ENCODE measurements around the gene CDV3. TPM values are rescaled to one million over a fixed set of nuclear protein-coding genes. Genes with fewer than 3 reads are reported as not detected.

Gene CDV3
- total RNA-seq, 4 donors from 2014 or later: 45.0 to 123 (median 58.3) TPM

DNA sequence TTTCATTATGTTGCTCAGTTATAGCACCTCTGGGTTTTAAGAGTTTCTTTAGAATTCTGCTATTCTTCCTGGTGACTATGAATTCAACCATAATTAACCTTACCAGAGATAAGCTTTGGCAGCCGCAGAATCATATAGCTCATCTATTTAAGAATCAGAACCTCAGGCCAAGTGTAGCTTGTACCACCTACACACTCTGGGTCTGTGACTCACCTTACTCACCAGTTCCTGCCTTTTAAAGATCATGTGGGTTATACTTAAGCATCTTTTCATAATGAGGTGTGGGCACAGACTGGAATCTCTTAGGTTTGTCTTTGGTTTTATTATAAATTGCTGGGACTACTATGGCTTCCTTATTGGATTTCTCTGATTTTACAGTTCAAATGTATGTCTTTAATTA is 21.9 kb downstream of the CDV3 start:
- Histone ChIP-seq H3K4me1 (no peaks in the 10 kb centered on the region), H3K27me3 (no peaks in the 10 kb centered on the region), H3K36me3 (peaks cover 0 to 2% (median 0%) of the 10 kb centered on the region in 3 donors), H3K9me3 (no peaks in the 10 kb centered on the region), H3K4me3 (no peak overlapping the region), H3K27ac (no peak overlapping the region)
- TF ChIP-seq, protein P1, sequence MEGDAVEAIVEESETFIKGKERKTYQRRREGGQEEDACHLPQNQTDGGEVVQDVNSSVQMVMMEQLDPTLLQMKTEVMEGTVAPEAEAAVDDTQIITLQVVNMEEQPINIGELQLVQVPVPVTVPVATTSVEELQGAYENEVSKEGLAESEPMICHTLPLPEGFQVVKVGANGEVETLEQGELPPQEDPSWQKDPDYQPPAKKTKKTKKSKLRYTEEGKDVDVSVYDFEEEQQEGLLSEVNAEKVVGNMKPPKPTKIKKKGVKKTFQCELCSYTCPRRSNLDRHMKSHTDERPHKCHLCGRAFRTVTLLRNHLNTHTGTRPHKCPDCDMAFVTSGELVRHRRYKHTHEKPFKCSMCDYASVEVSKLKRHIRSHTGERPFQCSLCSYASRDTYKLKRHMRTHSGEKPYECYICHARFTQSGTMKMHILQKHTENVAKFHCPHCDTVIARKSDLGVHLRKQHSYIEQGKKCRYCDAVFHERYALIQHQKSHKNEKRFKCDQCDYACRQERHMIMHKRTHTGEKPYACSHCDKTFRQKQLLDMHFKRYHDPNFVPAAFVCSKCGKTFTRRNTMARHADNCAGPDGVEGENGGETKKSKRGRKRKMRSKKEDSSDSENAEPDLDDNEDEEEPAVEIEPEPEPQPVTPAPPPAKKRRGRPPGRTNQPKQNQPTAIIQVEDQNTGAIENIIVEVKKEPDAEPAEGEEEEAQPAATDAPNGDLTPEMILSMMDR (IDR thresholded peaks at IDR 0.05): no peak
- no peak for TF ChIP-seq POLR2A (IDR thresholded peaks at IDR 0.05)
- DNase-seq: no peak

DNA sequence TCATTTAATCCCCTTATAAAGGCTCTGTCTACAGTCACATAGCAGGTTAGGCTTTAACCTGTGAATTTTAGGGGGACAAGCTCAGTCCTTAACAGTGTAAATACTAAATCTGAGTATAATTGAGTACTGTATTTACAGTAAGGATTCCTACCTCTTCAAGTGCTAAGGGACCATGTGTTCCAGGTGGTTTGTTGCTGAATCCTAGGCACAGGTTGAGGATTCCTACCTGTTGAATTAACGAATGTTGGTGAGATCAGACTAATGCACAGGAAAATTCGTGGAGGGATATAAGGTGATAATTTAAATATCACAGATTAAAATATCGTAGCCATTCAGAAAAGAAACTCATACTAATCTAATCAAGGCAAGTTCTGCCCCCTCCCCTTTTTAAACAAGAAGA is 24.9 kb downstream of the CDV3 start:
- no peaks in the 10 kb centered on the region for H3K27me3 ChIP-seq
- TF ChIP-seq, protein P1 (IDR thresholded peaks at IDR 0.05): no peak
- no peak for TF ChIP-seq POLR2A (IDR thresholded peaks at IDR 0.05)
- no peak overlapping the region for H3K27ac ChIP-seq
- H3K4me3 ChIP-seq: no peak overlapping the region
- no peaks in the 10 kb centered on the region for H3K4me1 ChIP-seq
- peaks cover 0 to 5% (median 0%) of the 10 kb centered on the region in 3 donors for H3K36me3 ChIP-seq
- no peaks in the 10 kb centered on the region for H3K9me3 ChIP-seq
- DNase-seq: no peak

DNA sequence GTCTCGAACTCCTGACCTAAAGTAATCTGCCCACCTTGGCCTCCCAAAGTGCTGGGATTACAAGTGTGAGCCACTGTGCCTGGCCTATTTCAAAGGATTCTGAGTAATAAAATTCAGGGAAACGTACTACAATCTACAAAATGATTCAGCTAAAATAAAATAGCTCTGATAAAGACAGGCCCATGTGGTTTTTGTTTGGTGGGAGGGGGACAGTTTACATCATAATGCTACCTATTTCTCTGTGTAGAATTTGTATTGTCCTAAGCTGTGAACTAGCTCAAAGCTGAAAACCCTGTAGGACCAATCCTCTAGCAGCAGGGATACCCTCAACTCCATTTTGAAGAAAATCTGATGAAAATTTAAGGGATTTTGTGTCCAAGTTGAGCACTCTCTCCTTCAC is 25.8 kb downstream of the CDV3 start:
- DNase-seq: no peak
- TF ChIP-seq, protein P1 (IDR thresholded peaks at IDR 0.05): no peak

DNA sequence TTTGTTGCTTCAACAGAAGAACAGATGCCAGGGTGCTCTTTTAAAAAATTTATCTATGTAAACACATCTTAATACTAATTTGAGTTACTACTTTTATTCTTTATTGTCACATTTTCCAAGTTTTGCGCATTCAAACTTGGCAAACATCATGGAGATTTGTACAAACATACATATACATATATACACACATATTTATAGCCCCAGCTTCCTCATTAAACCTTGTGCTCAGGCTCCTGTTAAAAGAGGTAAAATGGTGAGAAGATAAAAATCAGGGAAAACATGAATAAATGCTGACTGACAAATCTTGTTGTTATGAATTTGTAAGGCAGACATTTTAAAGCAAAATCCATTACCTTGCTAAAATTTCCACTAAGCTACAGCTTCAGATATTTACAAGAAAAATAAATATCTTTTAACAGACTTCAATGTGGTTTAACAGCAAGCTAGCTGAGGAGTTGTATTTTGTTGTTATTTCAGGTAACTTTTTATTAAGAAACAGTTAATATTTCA is 27.1 kb downstream of the CDV3 start:
- TF ChIP-seq, protein P1 (IDR thresholded peaks at IDR 0.05): no peak
- TF ChIP-seq POLR2A (IDR thresholded peaks at IDR 0.05): no peak
- Histone ChIP-seq H3K9me3 (no peaks in the 10 kb centered on the region), H3K27me3 (no peaks in the 10 kb centered on the region), H3K4me3 (no peak overlapping the region), H3K36me3 (peaks cover 0 to 5% (median 0%) of the 10 kb centered on the region in 3 donors), H3K27ac (no peak overlapping the region), H3K4me1 (no peaks in the 10 kb centered on the region)
- DNase-seq: no peak

More for the DNA sequence above, 25.8 kb downstream of the CDV3 start:
- Histone ChIP-seq H3K27ac (no peak overlapping the region), H3K4me1 (no peaks in the 10 kb centered on the region), H3K4me3 (no peak overlapping the region), H3K9me3 (no peaks in the 10 kb centered on the region), H3K27me3 (no peaks in the 10 kb centered on the region), H3K36me3 (peaks cover 0 to 5% (median 0%) of the 10 kb centered on the region in 3 donors)

DNA sequence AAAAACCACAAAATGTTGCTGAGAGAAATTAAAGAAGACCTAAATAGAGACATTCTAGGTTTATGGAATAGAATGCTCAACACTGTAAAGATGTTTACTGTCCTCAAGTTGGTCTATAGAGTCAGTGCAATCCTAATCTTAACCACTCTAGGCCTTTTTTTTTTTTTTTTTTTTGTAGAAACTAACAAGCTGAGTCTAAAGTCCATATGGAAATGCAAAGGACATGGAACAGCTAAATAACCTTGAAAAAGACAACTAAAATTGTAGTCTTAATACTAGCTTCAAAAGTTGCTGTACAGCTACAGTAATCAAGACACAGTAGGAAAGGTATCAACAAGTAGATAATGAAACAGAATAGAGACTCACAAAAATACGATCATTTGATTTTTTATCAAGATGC is 32.9 kb downstream of the CDV3 start:
- no peak for TF ChIP-seq POLR2A (IDR thresholded peaks at IDR 0.05)
- TF ChIP-seq, protein P1 (IDR thresholded peaks at IDR 0.05): no peak
- peaks cover 0 to 26% (median 0%) of the 10 kb centered on the region in 3 donors for H3K36me3 ChIP-seq

DNA sequence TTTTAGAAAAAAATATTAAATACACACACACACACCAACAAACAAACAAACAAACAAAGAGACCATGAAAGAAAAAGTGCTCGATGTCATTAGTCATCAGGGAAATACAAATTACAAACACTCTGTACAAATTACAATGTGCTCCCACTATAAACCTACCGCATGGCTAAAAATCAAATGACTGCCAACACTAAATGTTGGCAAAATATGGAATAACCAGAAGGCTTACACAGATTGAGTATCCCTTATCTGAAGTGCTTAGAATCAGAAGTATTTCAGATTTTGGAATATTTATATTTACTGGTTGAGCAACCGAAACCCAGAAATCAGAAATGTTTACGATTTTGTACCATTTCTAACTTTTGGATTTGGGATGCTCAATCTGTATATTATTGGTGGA is 33.4 kb downstream of the CDV3 start:
- H3K27ac ChIP-seq: no peak overlapping the region
- H3K4me1 ChIP-seq: no peaks in the 10 kb centered on the region
- no peak for DNase-seq
- no peak overlapping the region for H3K4me3 ChIP-seq
- TF ChIP-seq POLR2A (IDR thresholded peaks at IDR 0.05): no peak
- TF ChIP-seq, protein P1 (IDR thresholded peaks at IDR 0.05): no peak
- H3K9me3 ChIP-seq: no peaks in the 10 kb centered on the region
- no peaks in the 10 kb centered on the region for H3K27me3 ChIP-seq
- peaks cover 0 to 31% (median 0%) of the 10 kb centered on the region in 3 donors for H3K36me3 ChIP-seq

More for the DNA sequence above, 32.9 kb downstream of the CDV3 start:
- no peak for DNase-seq
- Histone ChIP-seq H3K4me3 (no peak overlapping the region), H3K27ac (no peak overlapping the region), H3K27me3 (no peaks in the 10 kb centered on the region), H3K9me3 (no peaks in the 10 kb centered on the region), H3K4me1 (no peaks in the 10 kb centered on the region)

Measured in Peyer's patch (tissue), 4 donors.